OCI-LY1 (cell line): ENCODE results near the gene TSC1.

Experiments
- H2AFZ ChIP-seq: fragments of 200-600 bp; sonication (generic), shearing (Covaris generic); 2 replicates; pipeline ENCODE4 v1.6.0; 2014; ENCODE audit warnings: antibody characterized with exemption, mild to moderate bottlenecking, low read length
- H3F3A ChIP-seq: fragments of 200-600 bp; sonication (generic), shearing (Covaris generic); 2 replicates; pipeline ENCODE4 v1.6.0; 2014; ENCODE audit warnings: mild to moderate bottlenecking, antibody characterized with exemption, low read length, moderate library complexity; ENCODE audit not compliant: insufficient read depth
- H3K27ac ChIP-seq: fragments of 200-600 bp; sonication (generic); 2 replicates; pipeline ENCODE4 v1.5.1; 2014; ENCODE audit warnings: low read length, mixed run types, mild to moderate bottlenecking, low read depth; ENCODE audit not compliant: poor library complexity, severe bottlenecking
- H3K27me3 ChIP-seq: fragments of 200-600 bp; sonication (generic); 2 replicates; pipeline ENCODE4 v1.6.0; 2014; ENCODE audit warnings: antibody characterized with exemption, mild to moderate bottlenecking, low read length, moderate library complexity; ENCODE audit not compliant: insufficient read depth
- H3K36me3 ChIP-seq: fragments of 200-600 bp; sonication (generic); 2 replicates; pipeline ENCODE4 v1.6.1; 2014; ENCODE audit warnings: mild to moderate bottlenecking, antibody characterized with exemption, low read length, moderate library complexity, mixed read lengths; ENCODE audit not compliant: insufficient read depth
- H3K4me1 ChIP-seq: fragments of 200-600 bp; sonication (generic); 2 replicates; pipeline ENCODE4 v1.5.1; 2014; ENCODE audit warnings: mild to moderate bottlenecking, low read length, moderate library complexity; ENCODE audit not compliant: insufficient read depth, severe bottlenecking
- H3K4me2 ChIP-seq: fragments of 200-600 bp; sonication (generic), shearing (Covaris generic); 2 replicates; pipeline ENCODE4 v1.6.1; 2014; ENCODE audit warnings: low read length
- H3K4me3 ChIP-seq: fragments of 200-600 bp; sonication (generic); 2 replicates; pipeline ENCODE4 v1.5.1; 2014; ENCODE audit warnings: low read length, low read depth, mild to moderate bottlenecking, mixed read lengths; ENCODE audit not compliant: poor library complexity, severe bottlenecking
- H3K79me2 ChIP-seq: fragments of 200-600 bp; shearing (Covaris generic); 2 replicates; pipeline ENCODE4 v1.6.1; 2016; ENCODE audit warnings: mixed run types, low read length, mixed read lengths; ENCODE audit not compliant: insufficient read depth
- H3K9ac ChIP-seq: fragments of 200-600 bp; sonication (generic), shearing (Covaris generic); 2 replicates; pipeline ENCODE4 v1.6.1; 2014; ENCODE audit warnings: mild to moderate bottlenecking, low read length, mixed read lengths
- H3K9me2 ChIP-seq: fragments of 200-600 bp; sonication (generic), shearing (Covaris generic); 2 replicates; pipeline ENCODE4 v1.6.1; 2014; ENCODE audit warnings: low read depth, mild to moderate bottlenecking, low read length, mixed read lengths
- H3K9me3 ChIP-seq: fragments of 200-600 bp; shearing (Covaris generic); 2 replicates; pipeline ENCODE4 v1.6.1; 2014; ENCODE audit warnings: low read length, mixed read lengths
- H4K20me1 ChIP-seq: fragments of 200-600 bp; sonication (generic), shearing (Covaris generic); 2 replicates; pipeline ENCODE4 v1.6.0; 2016; ENCODE audit warnings: mild to moderate bottlenecking, low read length; ENCODE audit not compliant: insufficient read depth
- CTCF ChIP-seq: fragments of 200-600 bp; sonication (generic), shearing (Covaris generic); IDR thresholded peaks from 2 replicates; pipeline ENCODE4 v1.5.1; 2017; ENCODE audit warnings: mild to moderate bottlenecking, antibody characterized with exemption, low read length, moderate library complexity, mixed read lengths
- EZH2 ChIP-seq: fragments of 200-600 bp; sonication (generic), shearing (Covaris generic); IDR thresholded peaks from 2 replicates; pipeline ENCODE4 v1.8.0; 2017; ENCODE audit warnings: borderline replicate concordance, mixed run types, mild to moderate bottlenecking, antibody characterized with exemption, low read length, moderate library complexity, mixed read lengths

The TSC1 gene

GRCh38 chr9:132983491-132984201, 39.2 kb upstream of the TSC1 start:
- no peak for TF ChIP-seq EZH2
- Histone ChIP-seq H3K27me3 (peaks cover 10% of the 10 kb centered on the region; the same call in 1 of the 2 replicates), H3K4me2 (no peak overlapping the region), H3K27ac (no peak overlapping the region), H3K36me3 (no peaks in the 10 kb centered on the region), H2AFZ (no peak overlapping the region), H3K9me2 (no peaks in the 10 kb centered on the region), H3K9me3 (no peaks in the 10 kb centered on the region), H3K4me3 (no peak overlapping the region), H4K20me1 (no peaks in the 10 kb centered on the region), H3F3A (no peaks in the 10 kb centered on the region), H3K4me1 (peaks cover 3% of the 10 kb centered on the region), H3K79me2 (no peaks in the 10 kb centered on the region), H3K9ac (no peak overlapping the region)

- Histone ChIP-seq H4K20me1 (no peaks in the 10 kb centered on the region), H3K27ac (no peak overlapping the region), H3F3A (no peaks in the 10 kb centered on the region), H3K9ac (no peak overlapping the region), H3K79me2 (no peaks in the 10 kb centered on the region), H3K27me3 (peaks cover 10% of the 10 kb centered on the region; the same call in 1 of the 2 replicates), H3K4me3 (no peak overlapping the region), H3K9me3 (no peaks in the 10 kb centered on the region), H3K4me2 (no peak overlapping the region), H3K4me1 (peaks cover 13% of the 10 kb centered on the region), H3K36me3 (no peaks in the 10 kb centered on the region), H3K9me2 (no peaks in the 10 kb centered on the region), H2AFZ (no peak overlapping the region)
- TF ChIP-seq EZH2 (no peak), CTCF (no peak)
Measured at GRCh38 chr9:132982458-132982857, 38.0 kb upstream of the TSC1 start.

GRCh38 chr9:132980157-132980556, 35.7 kb upstream of the TSC1 start:
- H3K9me3 ChIP-seq, result no peaks in the 10 kb centered on the region
- no peak overlapping the region for H2AFZ ChIP-seq
- no peaks in the 10 kb centered on the region for H3F3A ChIP-seq
- H3K4me1 ChIP-seq, result peaks cover 13% of the 10 kb centered on the region
- peaks cover 3% of the 10 kb centered on the region; the same call in 1 of the 2 replicates for H3K27me3 ChIP-seq
- no peaks in the 10 kb centered on the region for H3K79me2 ChIP-seq
- no peaks in the 10 kb centered on the region for H3K36me3 ChIP-seq
- H4K20me1 ChIP-seq, result no peaks in the 10 kb centered on the region
- no peak overlapping the region for H3K27ac ChIP-seq
- no peaks in the 10 kb centered on the region for H3K9me2 ChIP-seq
- H3K4me2 ChIP-seq, result no peak overlapping the region
- H3K9ac ChIP-seq, result no peak overlapping the region
- H3K4me3 ChIP-seq, result no peak overlapping the region
- TF ChIP-seq EZH2 (no peak), CTCF (no peak)
